ENCODE measurements around the gene ITGB2. TPM values are rescaled to one million over a fixed set of nuclear protein-coding genes. Genes with fewer than 3 reads are reported as not detected.
A peak's percentile ranks its signal among the peaks of the same experiment; 100 is the strongest.
"Not testable (repeated sequence)": the region's sequence is repeated elsewhere in the genome, so short reads cannot be mapped to it uniquely, and the experiment has no call there.

The ITGB2 gene
- total RNA-seq, 1 donor from 2014 or later, result 56.8 TPM

- no peak for DNase-seq (ENCODE audit: low spot score)
These were observed 34.3 kb downstream of the ITGB2 start for GRCh38 chr21:44886113-44887075.

GRCh38 chr21:44885615-44886014 lies 35.1 kb downstream of the ITGB2 start:
- no peak for DNase-seq (ENCODE audit: low spot score)

DNA sequence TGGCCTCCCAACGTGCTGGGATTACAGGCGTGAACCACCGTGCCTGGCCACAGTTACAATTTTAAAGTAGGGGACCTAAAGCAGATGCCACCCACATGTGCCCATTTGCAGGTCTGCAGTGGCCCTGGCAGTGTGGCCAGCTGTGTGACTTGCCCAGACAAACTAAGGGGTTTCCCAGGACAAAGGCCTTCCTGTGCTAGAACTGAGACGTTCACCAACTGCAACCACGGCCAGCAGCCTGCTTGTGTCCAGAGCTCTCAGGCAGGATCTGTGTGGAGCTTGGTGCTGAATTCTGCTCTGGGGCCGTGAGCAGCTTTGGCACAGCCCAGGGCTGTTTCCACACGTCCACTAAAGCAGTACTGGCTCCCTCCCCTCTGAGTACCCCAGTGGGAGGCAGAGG lies 36.6 kb downstream of the ITGB2 start:
- DNase-seq (ENCODE audit: low spot score), result no peak

GRCh38 chr21:44883250-44883649 lies 37.4 kb downstream of the ITGB2 start:
- no peak for DNase-seq (ENCODE audit: low spot score)

- peak; percentile 26 for DNase-seq (ENCODE audit: low spot score)
These were observed 39.4 kb downstream of the ITGB2 start for GRCh38 chr21:44881198-44881872.

GRCh38 chr21:44880405-44881197 lies 40.1 kb downstream of the ITGB2 start:
- peak; percentile 63 for DNase-seq (ENCODE audit: low spot score)

DNA sequence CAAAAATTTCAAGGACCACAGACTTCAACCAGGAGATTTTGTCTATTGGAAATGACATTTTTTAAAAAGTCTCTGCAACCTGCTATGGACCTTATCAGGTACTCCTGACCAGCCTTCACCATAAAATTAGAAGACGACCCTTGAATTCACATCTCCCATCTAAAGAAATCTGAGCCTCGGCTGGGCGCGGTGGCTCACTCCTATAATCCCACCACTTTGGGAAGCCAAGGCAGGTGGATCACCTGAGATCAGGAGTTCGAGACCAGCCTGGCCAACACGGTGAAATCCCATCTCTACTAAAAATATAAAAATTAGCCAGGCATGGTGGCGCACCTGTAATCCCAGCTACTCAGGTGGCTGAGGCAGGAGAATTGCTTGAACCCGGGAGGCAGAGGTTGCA lies 41.5 kb downstream of the ITGB2 start:
- DNase-seq (ENCODE audit: low spot score), result not testable (repeated sequence)

GRCh38 chr21:44878053-44878982 lies 42.4 kb downstream of the ITGB2 start:
- no peak for DNase-seq (ENCODE audit: low spot score)

GRCh38 chr21:44876849-44877575 lies 43.7 kb downstream of the ITGB2 start:
- DNase-seq (ENCODE audit: low spot score), result no peak

- DNase-seq (ENCODE audit: low spot score), result peak; percentile 62
These were observed 45.4 kb downstream of the ITGB2 start for GRCh38 chr21:44875316-44875700.

DNA sequence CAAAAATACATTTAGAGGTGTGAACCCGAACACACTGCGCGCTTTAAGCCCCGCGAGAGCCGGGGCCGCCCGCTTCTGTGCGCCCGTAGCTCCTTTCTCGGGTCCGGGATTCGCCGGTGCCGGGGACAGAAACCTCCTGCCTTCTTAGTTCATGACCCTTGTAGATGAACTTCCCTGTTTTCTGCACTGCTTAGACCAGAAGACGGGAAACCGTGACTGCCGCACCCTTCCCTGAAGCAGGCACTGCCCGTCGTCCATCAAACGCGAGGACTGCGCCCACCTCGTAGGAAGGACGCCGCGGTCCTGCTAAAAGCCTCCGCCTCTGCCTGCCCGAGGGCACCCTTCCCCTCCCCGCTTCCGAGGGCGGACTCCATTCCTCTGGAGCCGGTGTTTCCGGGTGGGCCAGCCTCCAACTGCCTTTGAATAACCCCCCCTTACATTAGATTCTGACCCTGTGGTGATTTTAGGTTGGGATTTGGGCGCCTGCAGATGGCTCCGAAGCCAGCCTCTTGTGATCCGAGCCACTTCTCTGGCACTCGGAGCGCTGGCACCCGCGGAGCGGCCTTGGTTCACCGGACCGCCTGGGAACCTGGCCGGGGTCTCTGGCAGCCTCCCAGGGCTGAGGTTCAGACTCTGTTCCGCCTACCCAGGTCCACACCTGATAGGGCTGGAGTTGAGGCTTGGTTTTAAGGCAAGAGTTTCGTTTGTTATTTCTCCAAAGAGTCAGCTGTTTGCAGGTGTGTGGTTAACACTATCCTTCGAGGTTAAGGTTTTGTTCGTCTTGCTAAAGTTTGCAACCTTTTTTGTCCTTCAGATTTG lies 46.0 kb downstream of the ITGB2 start:
- peak; percentile 69 for DNase-seq (ENCODE audit: low spot score)

DNA sequence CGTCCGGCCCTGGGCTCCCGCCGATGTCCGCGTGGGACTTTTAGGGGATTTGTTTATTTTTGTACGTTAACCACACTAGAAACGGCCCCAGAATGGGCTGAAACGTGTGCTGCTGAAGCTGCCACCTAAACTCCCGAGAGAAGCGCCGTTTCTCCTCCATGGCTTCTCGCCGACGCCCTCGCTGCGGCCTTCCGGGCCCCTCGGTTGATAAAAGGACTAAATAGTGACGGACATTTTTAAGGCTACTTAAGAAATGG lies 46.5 kb downstream of the ITGB2 start:
- DNase-seq (ENCODE audit: low spot score), result no peak

- DNase-seq (ENCODE audit: low spot score), result peak; percentile 99
These were observed 47.1 kb downstream of the ITGB2 start, which contains the start of gene PTTG1IP for GRCh38 chr21:44873356-44874239. TSS of gene PTTG1IP (minus strand) at chr21:44873690. CDS start at chr21:44873616, 74 bp downstream.

- DNase-seq (ENCODE audit: low spot score), result peak; percentile 40
These were observed 47.9 kb downstream of the ITGB2 start for GRCh38 chr21:44872649-44873355.

GRCh38 chr21:44872323-44872648 lies 48.4 kb downstream of the ITGB2 start:
- no peak for DNase-seq (ENCODE audit: low spot score)

DNA sequence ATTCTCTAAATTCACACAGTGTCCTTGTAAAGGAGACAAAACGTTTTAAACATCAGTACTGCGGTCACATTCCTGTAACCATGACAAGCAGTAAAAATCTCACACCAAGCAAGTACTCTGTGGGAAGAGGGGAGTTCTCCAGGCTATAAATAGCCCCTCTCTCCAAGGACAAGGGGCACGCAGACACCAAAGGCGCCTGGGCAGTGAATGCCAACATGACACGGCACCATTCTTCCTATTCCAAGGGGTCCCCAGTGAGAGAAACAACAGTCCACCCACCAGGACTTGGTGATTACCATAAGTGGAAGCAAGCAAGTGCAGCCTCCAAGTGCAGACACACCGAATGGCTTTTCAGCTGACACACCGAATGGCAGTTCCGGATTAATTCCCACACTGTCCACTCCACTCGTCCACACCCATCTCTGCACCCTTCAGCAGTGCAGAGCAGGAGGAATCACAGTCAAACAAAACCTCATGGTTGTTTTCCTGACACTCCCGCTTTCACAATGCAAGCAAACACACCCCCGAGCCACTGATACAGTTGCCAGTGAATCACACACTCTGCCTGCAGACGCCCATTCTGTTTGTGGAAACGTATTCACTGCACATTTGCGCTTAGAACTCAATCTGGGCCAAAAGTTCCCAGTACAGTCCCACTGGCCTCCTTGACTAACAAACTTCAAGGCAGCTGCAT lies 49.0 kb downstream of the ITGB2 start:
- DNase-seq (ENCODE audit: low spot score), result peak; percentile 63

Measured in umbilical cord (tissue), 2 donors.